ENCODE measurements around the gene HNRNPDL. TPM values are rescaled to one million over a fixed set of nuclear protein-coding genes. Genes with fewer than 3 reads are reported as not detected.

The HNRNPDL gene
- total and polyA plus RNA-seq, 2 of the 13 experiments (the other 11 are each of a cell fraction or from before 2014, with no cell fraction given), result 167 to 414 TPM

- TF ChIP-seq TGIF2 (CRISPR knock-in tag; IDR thresholded peaks at IDR 0.05) (peak; percentile 67; the same call in 1 of the 2 replicates), ZNF770 (CRISPR knock-in tag; IDR thresholded peaks at IDR 0.05) (peak; percentile 38; the same call in 1 of the 2 replicates), USF2 (IDR thresholded peaks at IDR 0.05; ENCODE audit: low read depth, low read length) (peak; percentile 73), USF2 (CRISPR knock-in tag; IDR thresholded peaks at IDR 0.05; ENCODE audit: borderline replicate concordance) (peak; percentile 87), ZNF281 (CRISPR knock-in tag; IDR thresholded peaks at IDR 0.05; ENCODE audit: borderline replicate concordance) (0 out of 2 replicates have a peak, but pooled peaks have one; percentile 45), ZNF607 (CRISPR knock-in tag; IDR thresholded peaks at IDR 0.05; ENCODE audit: borderline replicate concordance) (peak; percentile 75), HMG20A (CRISPR knock-in tag; IDR thresholded peaks at IDR 0.05; ENCODE audit: borderline replicate concordance) (no peak), PRDM10 (CRISPR knock-in tag; IDR thresholded peaks at IDR 0.05; ENCODE audit: low read depth) (peak; percentile 43; the same call in 1 of the 2 replicates), ARNT2 (CRISPR knock-in tag; IDR thresholded peaks at IDR 0.05; ENCODE audit: low read depth) (peak; percentile 97), ZSCAN30 (CRISPR knock-in tag; IDR thresholded peaks at IDR 0.05) (no peak; the same call in 1 of the 2 replicates), TEF (CRISPR knock-in tag; IDR thresholded peaks at IDR 0.05) (0 out of 2 replicates have a peak, but pooled peaks have one; percentile 14), FOXP1 (IDR thresholded peaks at IDR 0.05) (no peak), FOXP1 (CRISPR knock-in tag; IDR thresholded peaks at IDR 0.05) (peak; percentile 24; the same call in 1 of the 2 replicates), HMG20B (CRISPR knock-in tag; conservative IDR thresholded peaks at IDR 0.05) (no peak), ZNF564 (CRISPR knock-in tag; IDR thresholded peaks at IDR 0.05) (peak; percentile 67; the same call in 1 of the 2 replicates)
These were observed at the start of gene HNRNPDL, which contains the start of gene ENOPH1 (continued) for GRCh38 chr4:82430193-82430963.
